Embryonic facial prominence (tissue), 1 donor: ENCODE data around the gene CHST15.
A peak's percentile ranks its signal among the peaks of the same experiment; 100 is the strongest.

Source experiments
- DNase-seq: peaks from one replicate; pipeline ENCODE4 v3.0.0-alpha.2; 2016; ENCODE audit errors: extremely low spot score

Gene CHST15

DNA sequence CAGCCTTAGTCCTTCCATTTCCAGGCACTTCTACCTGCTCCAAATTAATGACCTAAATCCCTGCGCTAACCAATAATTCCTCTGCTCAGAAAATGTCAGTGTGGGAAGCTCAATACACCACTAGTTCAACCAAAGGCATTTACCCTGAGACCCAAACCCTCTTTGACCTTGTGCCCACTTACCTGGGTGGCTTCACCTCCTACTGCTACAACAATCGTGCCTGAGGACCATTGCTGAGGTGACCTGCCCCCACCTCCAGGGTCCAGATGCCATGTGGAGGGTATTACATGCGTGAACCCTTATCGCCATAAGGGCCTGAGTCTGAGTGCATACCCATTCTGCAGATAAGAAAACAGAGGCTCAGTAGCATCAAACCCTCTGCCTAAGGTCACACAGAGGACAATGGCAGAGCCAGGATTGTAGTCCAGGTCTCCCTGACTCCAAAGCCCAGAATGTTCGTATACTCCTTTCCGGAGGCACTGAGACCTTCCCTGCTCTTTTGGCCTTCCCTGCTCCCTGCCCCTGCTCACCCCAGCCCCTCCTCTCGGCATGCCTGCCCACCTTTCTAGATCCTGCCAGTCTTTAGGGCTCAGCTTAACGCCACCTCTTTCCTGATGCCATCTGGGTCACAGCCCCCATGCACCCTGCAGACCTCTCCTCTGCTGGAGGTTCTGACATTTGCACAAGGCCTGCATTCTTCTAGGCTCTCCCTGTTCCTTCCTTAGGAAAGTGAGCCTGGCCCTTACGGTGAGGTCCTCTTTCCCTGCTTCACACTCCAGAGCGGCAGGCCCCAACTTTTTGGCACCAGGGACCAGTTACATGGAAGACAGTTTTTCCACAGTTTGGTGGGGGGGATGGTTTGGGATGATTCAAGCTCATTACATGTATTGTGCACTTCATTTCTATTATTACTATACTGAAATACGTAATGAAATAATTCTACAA lies 94.9 kb downstream of the CHST15 start:
- no peak for DNase-seq

DNA sequence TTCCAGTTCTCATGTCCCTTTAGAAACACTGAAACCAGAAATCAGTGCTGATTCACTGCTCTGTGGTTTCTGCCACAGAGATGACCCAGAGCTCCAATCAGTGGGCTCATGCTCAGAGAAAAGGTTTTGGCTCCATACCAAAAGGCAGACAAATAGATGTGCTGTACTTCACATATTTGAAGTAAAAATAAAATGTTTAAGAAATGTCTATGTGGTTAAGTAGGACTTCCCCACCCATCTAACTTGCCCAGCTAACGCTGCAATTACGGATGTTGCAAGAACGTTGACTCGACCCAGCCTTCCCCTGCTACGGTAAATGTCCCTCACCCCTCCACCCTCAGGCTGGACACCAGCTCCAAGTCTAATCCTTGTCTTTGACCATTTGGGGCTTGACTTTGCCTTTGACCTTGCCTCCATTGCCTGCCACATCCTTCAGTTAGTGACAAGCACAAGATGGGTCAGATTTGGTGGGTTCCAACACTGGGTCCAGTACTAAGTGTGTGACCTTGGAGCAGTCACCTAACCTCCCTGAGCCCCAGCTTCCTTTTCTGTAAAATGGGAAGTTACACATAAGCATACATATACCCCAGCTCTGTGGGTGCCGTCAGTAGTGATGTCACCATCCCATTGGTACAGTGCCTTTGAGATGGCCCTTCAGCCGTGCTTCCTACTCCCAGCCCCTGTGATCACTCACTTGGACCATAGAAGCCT lies 95.8 kb downstream of the CHST15 start:
- DNase-seq = no peak

DNA sequence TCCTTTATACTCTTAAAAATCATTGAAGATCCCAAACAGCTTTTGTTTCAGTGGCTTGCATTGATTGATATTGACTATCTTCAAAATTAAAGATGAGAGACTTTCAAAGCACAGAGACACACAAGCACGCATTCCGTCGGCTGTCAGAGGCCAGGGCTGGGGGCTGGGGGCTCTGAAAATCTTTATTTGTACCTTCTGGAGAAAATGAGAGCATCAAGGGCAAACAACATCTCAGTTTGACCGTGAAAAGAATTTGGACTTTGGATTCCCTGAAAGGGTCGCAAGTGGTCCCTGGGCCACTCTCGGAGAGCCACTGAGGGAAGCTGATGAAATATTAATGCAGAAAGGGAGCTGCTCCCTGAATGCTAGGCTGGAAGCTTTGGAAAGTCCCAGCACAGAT lies 96.4 kb downstream of the CHST15 start:
- DNase-seq = no peak

DNA sequence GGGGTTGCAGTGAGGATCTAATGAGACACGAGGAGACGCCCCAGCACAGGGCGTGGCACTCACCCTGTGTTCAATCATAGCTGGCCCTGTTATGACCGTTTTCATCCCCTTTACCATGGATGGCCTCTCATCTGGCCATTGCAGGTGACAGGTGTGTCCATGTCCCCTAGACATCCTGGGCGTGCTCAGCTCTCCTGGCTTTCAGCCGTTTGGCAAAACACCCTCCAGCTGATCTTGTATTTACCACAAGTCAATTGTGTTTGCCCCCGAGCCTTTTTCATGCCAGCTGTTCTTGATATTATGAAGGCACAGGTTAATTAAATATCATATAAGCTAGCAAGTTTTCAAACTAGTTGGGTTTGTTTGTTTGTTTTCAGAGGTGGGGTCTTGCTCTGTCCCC lies 97.1 kb downstream of the CHST15 start:
- no peak for DNase-seq

DNA sequence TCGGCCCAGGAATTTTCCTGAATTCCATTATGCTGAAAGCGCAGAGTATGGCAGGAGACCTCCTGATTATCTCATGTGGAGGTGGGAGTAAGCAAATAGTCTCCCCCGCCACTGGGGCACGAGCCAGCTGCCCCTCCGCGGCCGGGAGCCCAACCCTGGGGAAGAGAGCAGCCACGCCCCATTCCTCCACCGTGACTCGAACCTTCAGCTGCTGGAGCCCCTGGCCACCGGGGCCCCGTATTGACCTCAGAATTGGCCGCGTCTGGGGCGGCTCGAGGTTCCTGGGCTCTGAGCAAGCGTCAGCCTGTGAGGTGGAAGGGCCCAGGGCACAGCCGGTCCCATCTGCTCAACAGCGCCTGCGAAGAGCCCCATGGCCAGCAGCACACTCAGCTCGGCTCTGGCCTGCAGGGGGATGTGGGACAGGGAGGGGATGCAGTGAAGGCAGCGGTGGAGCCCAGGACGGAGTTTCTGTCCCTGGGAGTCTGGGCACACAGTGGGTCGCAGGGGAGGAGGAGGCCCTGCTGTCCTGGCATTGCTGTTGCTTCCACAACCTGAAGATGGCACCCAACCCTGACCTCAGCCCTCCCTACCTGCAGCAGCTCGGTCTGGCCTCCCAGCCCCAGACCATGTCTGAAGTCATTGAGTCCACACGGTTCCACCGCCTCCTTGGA lies 97.8 kb downstream of the CHST15 start:
- no peak for DNase-seq

DNA sequence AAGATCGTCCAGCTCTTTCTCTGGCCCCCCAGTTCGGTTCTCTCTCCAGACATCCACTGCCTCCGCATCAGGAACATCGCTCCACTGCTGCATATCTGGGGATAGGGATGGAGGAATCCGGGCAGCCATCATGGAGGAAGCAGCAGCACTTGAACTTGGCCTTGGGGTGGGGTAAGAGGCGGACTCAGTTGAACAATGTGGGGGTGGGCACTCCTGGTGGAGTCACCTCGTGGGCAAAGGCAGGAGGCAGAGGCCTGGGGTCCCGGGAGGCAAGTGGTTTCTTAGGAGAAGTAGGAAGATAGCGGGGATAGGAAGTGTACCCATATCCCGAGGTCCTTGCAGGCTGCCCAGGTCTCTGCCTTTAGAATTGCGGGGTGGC lies 98.3 kb downstream of the CHST15 start:
- no peak for DNase-seq

DNA sequence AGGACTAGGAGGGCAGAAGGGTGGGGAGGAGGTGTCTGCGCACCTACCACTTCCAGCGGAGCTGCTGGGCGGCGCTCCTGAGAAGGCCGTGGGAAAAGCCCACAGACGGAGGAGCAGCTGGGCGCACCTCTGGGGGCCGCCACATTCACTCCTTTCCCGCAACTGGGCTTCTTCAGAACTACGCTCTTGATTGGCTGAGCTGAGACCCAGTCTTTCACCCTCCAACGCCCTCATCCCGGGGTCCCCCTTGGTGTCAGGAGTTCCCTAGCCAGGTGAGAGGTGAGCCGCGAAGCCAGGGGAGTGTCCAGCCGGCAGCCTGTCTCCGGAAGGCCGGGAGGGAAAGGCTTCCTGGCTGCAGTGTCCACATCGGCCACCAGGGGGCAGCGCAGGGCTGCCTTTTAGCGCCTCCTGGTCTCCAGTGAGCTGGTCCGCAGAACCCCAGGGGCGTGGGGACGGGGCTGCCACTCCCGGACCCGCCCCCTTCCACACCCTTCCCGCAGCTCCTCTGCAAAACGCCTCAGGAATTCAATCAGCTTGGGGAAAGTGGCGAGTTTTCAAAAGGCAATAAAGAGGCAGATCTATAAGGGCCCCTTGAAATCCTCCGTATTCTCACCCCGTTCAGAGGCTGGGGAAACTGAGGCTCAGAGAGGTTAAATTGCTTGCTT lies 98.8 kb downstream of the CHST15 start:
- peak; percentile 51 for DNase-seq

DNA sequence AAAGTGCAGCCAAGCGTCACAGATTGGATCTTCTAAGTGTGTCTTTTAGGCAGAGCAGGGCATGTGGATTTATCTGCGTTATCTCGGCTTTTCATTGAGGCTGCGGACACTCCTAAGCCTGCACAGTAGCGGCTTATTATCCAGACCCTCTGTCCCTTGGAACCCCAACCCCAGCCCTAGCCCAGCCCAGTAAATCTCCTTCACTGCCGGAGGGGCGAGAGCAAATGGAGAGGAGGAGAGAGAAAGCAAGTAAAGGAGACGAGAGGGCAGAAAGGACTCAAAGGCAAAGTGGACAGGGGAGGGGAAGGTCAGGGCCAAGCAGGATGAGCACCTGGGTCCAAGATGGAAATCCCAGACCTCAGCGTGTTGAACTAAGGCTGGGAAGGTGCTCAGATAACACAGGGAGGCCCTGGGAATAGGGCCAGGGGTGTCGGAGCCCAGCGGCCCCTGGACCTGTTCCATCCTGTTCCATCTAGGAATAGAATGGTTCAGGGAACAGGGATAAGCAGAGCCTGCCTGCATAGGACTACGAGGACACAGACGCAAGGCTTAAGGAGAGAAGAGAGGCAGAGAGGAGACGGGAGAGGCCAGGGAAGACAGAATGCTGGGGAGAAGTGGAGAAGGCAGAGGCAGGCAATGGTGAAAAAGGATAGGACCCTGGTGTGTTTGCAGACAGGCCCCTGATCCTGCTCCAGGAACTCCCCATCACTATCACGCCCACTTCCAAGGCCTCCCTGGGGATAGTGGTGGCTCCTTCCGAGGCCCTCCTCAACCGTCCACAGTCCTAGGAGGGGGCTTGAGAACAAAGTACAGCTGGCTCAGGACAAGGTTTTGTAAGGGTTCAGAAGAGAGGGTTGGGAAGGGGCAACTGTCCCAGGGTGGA lies 99.6 kb downstream of the CHST15 start:
- no peak for DNase-seq

DNA sequence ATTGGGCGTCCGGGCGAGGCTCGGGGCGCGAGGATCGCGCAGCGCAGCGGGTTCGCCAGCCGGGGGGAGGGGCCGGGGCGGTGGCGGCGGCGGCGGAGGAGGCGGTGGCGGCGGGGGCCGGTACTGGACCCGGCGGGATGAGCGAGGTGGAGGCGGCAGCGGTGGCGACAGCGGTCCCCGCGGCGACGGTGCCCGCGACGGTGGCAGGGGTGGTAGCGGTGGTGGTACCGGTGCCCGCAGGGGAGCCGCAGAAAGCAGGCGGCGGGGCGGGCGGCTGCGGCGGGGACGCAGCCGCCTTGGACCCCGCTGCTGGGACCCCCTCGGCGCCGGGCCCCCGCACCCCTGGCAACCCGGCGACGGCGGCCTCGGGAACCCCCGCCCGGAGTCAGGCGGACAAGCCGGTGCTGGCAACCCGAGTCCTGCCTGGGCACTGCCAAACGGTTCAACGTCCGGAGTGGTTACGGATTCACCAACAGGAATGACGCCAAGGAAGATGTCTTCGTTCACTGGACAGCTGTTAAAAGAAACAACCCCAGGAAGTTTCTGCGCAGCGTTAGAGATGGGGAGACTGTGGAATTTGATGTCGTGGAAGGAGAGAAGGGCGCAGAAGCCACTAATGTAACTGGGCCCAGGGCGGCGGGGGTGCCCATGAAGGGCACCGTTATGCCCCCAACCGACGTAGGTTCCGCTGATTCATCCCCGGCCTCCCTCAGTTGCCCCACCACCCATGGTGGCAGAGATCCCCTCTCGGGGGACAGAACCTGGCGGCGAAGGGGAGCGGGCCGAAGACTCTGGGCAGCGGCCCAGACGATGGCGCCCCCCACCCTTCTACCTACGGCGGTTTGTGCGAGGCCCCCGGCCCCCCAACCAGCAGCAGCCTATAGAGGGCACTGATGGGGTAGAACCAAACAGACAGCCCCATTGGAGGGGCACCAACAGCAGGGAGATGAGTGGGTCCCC lies 101.5 kb downstream of the CHST15 start:
- no peak for DNase-seq

DNA sequence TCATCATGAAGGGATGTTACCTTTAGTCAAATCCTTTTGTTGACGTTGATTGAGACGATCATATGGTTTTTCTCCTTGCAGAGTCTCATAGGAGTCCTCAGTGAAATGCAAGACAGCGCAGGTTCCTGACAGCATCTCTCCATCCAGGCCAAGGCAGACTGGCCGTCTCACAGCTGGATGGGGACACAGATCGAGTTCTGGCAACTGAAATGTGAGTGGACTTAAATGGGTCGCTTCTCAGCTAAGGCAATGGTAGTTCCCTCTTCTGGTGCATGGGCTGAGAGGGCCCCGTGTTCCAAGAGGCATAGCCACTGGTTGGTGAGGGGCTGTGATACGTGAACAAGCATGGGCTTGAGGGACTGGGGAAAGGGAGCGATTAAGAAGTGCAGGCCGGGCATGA lies 102.5 kb downstream of the CHST15 start:
- no peak for DNase-seq

DNA sequence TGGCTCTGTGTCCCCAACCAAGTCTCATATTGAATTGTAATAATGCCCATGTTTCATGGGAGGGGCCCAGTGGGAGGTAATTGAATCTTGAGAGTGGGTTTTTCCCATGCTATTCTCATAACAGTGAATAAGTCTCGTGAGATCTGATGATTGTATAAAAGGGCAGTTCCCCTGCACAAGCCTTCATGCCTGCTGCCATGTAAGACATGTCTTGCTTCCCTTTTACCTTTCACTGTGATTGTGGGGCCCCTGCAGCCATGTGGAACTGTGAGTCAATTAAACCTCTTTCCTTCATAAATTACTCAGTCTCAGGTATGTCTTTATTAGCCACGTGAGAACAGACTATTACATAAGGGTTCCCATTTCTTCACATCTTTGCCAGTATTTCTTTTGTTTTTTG lies 104.7 kb downstream of the CHST15 start:
- DNase-seq = no peak

DNA sequence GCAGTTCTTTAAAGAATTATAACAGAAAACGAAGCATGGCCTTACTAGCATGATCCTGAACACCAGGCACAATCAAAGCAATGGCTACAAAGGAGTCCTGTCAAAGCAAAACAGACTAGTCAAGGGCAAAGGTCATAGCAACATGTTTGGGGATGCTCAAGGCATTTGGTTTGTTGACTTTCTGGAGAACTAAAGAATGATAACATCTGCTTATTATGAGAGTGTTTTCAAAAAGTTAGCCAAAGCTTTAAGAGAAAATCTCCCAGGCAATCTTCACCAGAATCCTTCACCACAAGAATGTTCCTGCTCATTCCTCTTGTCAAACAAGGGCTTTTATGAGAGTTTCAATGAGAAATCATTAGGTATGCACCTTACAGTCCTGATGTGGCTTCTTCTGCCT lies 106.7 kb downstream of the CHST15 start:
- DNase-seq = no peak

DNA sequence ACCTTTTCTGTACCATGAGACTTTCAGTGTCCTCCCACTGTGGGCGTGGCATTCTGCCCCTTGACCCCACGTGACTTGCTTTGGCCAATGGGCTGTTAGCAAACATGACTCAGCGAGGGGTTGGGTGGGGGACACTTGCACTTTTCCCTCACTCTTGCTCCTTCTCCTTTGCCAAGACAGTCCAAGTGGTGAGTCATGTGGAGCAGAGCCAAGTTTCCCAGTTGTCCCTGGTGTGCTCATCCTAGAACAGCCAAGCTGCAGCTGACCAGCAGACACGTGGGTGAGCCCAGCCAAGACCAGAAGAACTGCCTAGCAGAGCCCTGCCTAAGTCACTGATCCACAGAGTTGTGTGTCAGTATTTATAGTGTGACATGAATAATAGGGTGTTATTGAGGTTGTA lies 119.0 kb downstream of the CHST15 start:
- DNase-seq = no peak

DNA sequence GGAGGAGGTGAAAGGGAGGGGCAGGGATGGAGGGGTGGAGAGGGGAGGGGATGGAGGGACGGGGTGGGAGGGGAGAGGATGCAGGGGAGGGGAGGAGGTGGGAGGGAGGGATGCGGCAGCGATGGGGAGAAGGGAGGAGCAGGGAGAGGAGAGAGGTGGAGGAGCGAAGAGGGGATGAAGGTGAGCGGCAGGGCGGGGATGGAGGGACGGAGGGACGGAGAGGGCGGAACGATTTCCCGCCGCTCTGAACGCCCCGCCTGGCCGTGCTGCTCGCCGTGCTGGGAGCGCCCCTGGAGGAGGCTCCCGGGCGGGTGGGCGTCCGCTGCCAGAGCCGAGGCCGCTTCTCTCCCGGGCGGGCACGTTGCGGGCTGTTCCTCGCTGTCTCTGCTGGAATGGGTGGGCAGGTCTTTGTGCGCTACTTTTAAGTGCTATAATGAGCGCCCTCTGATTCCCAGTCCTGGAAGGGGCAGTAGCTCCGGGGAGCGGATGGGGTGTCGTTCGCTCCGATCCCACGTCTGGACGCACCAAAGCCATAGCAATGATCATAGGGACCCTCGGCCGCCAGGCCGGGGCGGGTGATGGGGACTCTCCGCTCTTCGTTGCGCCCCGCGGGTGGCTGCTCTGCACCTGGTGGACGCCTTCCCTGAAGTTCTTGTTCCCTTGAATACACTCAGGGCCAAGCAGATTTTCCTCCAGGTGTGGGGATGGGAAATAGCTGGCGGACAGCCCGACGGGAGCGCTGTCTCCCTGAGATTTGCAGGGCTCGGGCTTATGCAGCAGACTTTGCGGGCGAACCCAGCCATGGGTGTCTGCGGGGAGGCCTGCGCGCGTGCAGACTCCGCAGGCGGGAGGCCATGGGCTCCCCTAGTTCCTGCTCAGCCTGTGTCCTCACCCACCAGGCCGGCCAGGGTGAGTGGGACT lies 120.7 kb downstream of the CHST15 start:
- DNase-seq = no peak

DNA sequence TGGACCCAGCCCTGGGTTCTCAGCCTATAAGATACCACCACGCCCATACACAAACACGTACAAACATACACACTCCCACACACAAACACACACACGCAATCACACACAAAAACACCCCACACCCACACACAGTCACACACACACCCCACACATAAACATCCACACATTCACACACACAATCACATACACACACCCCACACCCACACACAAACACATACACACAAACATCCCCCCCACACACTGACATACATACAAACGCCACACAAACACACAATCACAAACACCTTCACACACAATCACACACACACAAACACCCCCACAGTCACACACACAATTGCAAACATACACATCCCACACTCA lies 122.5 kb downstream of the CHST15 start:
- DNase-seq = no peak

DNA sequence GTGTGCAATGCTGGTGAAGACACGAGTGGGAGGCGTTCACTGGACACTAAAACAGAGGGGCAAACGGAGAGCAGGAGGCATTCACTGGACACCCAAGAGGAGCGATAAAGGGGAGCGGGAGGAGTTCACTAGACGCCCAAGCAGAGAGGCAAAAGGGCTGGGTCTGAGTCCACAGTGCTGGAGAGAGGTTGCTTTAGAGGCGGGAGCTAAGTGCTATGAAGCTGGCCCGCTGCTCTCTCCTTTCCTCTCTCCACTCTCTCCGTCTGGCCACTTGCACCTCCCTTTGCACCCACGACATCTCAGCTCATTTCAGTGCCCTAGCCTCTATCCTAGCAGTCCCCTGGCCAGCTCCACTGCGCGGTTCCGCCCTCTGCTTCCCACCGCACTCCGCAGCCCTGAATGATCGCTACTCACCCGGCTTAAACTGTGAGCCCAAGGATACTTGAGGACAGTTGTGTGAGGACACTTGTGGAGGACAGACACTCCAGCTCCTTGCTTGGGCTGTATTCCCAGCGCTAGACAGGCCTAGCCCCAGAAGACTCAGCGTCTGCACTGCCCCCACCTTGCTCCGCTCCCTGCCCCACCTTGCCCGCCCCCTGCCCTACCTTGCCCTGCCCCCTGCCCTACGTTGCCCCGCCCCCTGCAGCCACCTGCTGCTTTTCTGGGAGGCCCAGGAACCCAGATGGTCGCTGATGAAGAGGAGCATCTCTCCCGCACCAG lies 123.0 kb downstream of the CHST15 start:
- no peak for DNase-seq

DNA sequence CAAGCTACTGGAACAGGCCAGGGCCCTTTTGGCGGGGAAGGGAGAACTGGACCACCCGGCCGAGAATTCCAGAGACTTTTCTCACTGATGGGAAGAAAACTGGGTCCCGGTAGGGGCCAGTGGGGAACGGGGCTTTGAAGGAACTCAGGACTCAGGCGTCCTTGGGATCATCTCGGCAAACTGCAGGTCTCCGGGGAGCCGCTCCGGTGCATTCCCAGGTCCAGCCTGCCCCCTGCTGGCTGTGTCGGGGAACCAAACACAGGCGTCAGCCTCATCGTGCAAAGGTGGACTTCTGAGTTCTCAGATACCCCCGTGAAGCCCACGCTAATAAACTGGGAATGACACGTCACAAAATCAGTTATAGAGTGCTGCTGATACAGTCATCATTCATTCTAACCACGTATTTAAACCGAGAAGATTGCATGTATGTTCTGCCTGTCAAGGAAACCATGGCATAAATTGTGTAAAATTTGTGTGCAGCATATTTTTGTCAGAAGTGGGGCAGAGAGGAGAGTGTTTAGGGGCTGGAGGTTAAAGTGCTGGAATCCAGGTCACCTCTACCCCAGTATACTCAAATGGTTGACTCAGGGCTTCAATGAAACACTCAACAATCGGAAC lies 125.7 kb downstream of the CHST15 start:
- DNase-seq = no peak

DNA sequence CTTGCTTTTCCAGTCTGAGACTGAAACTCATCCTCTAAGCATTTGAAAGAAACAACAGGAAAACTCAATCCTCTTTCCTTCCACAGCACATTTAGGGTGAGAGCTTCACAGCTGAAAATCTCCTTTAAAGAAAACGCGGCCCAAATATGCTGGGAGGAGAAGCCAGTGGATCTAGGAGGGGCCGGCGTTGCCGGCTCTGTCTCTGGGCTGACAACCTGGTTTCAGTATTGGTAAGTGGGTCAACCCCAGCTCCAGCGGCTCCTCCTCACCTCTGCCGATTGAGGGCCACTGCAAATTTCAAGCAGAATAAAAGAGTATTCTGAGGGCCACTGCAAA lies 126.5 kb downstream of the CHST15 start:
- no peak for DNase-seq
